ENCODE data around the gene SLC9A3.

SLC9A3 gene

GRCh38 chr5:477871-478270 lies 46.4 kb downstream of the SLC9A3 start:
- DNase-seq (ENCODE audit: extremely low read depth, insufficient read length): no peak
- TF ChIP-seq CTCF (IDR thresholded peaks at IDR 0.05; ENCODE audit: insufficient read depth, low read length, poor library complexity, severe bottlenecking): no peak
- Histone ChIP-seq H3K27me3 (replicated peaks; ENCODE audit: control insufficient read depth, insufficient read depth, low read length) (no peaks in the 10 kb centered on the region), H3K36me3 (ENCODE audit: control insufficient read depth, insufficient read depth, low read length) (no peaks in the 10 kb centered on the region; the same call in 1 of the 2 replicates), H3K4me3 (replicated peaks; ENCODE audit: low read depth, low read length) (no peak overlapping the region)

- Histone ChIP-seq H3K36me3 (ENCODE audit: control insufficient read depth, insufficient read depth, low read length) (no peaks in the 10 kb centered on the region; the same call in 1 of the 2 replicates), H3K4me3 (replicated peaks; ENCODE audit: low read depth, low read length) (no peak overlapping the region), H3K27me3 (replicated peaks; ENCODE audit: control insufficient read depth, insufficient read depth, low read length) (no peaks in the 10 kb centered on the region)
- no peak for TF ChIP-seq CTCF (IDR thresholded peaks at IDR 0.05; ENCODE audit: insufficient read depth, low read length, poor library complexity, severe bottlenecking)
- DNase-seq (ENCODE audit: extremely low read depth, insufficient read length): no peak
Observed at GRCh38 chr5:477247-477646, 47.0 kb downstream of the SLC9A3 start.

DNA sequence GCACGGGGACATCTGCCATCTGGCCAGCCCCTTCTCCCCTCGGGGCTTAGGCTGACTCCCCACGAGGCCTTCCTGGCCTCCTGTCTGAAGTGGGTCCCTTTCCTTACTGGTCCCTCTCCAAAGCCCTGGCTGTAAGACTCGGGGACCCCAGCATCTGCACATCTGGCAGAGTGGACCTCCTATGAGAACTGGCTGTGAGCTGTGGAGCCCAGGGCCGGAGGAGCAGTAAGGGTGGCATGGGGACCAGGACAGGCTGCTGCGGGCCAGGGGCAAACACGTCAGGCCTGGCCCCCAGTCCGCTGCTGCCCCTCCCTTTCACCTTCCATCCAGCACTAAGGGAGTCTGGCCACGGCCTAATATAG lies 47.5 kb downstream of the SLC9A3 start:
- H3K27me3 ChIP-seq (replicated peaks; ENCODE audit: control insufficient read depth, insufficient read depth, low read length): no peaks in the 10 kb centered on the region
- H3K36me3 ChIP-seq (ENCODE audit: control insufficient read depth, insufficient read depth, low read length): no peaks in the 10 kb centered on the region; the same call in 1 of the 2 replicates
- TF ChIP-seq CTCF (IDR thresholded peaks at IDR 0.05; ENCODE audit: insufficient read depth, low read length, poor library complexity, severe bottlenecking): no peak
- no peak overlapping the region for H3K4me3 ChIP-seq (replicated peaks; ENCODE audit: low read depth, low read length)
- DNase-seq (ENCODE audit: extremely low read depth, insufficient read length): no peak

DNA sequence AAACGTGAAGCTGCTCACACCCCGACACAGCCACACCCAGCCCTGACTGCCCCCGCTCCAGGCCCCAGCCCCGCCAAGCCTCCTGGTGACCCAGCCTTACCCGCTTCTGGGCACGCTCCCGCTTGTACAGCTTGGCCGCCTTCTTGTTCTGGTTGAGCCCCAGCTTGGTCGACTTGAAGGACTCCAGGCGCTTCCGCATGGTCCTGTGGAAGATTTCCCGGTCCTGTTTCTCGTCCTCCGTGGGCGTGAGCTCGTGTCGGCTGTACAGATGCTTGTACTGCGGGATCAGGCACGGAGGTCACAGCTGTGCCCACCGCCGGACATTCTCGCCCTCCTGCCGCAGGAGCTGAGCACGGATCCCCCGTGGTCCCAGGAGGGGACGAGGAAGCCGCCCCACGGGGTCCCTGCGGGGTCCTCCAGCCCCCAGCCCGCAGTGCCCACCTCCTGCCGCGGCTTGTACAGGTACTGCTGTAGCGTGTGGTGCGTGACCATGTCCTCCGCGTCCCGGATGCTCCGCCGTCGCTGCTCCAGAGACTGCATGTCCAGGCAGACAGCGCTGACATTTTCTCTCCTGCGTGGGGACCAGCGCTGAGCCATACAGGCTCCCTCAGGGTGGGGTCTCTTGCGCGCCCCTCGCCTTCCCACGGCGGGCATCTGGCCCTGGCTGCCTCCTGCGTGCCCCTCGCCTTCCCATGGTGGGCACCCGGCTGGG lies 48.0 kb downstream of the SLC9A3 start:
- no peak for DNase-seq (ENCODE audit: extremely low read depth, insufficient read length)
- Histone ChIP-seq H3K27me3 (replicated peaks; ENCODE audit: control insufficient read depth, insufficient read depth, low read length) (no peaks in the 10 kb centered on the region), H3K4me3 (replicated peaks; ENCODE audit: low read depth, low read length) (no peak overlapping the region), H3K36me3 (ENCODE audit: control insufficient read depth, insufficient read depth, low read length) (no peaks in the 10 kb centered on the region; the same call in none of the 2 replicates)
- TF ChIP-seq CTCF (IDR thresholded peaks at IDR 0.05; ENCODE audit: insufficient read depth, low read length, poor library complexity, severe bottlenecking): no peak

DNA sequence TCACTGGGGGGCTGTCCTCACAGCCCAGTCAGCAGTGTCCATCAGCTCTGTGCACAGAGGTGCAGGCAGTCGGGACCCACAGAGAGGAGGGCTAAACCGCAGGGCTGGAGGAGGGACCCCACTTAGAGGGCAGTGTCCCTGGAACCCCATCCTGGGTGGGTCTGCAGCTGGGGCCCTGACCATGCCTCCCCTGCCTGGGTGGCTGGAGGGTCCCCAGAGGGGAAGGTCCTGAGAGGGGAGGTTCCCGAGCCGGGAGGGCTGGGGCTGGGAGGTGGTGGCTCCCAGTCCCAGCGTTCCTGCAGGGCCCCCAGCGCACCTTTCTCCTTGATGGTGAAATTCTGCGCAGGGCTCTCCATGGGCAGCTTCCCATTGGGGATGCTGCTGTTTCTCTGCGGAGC lies 48.5 kb downstream of the SLC9A3 start:
- Histone ChIP-seq H3K36me3 (ENCODE audit: control insufficient read depth, insufficient read depth, low read length) (peaks cover 2% of the 10 kb centered on the region), H3K27me3 (replicated peaks; ENCODE audit: control insufficient read depth, insufficient read depth, low read length) (no peaks in the 10 kb centered on the region), H3K4me3 (replicated peaks; ENCODE audit: low read depth, low read length) (peak overlapping the region; percentile 2; the same call in 1 of the 2 replicates)
- no peak for DNase-seq (ENCODE audit: extremely low read depth, insufficient read length)
- TF ChIP-seq CTCF (IDR thresholded peaks at IDR 0.05; ENCODE audit: insufficient read depth, low read length, poor library complexity, severe bottlenecking): no peak

Measured in GM06990 (cell line).